Keratinocyte (primary cell): Measurements from ENCODE around the gene CACNA1E. TPM values are rescaled to one million over a fixed set of nuclear protein-coding genes. Genes with fewer than 3 reads are reported as not detected.

Source experiments
- DNase-seq: peaks from one replicate; pipeline ENCODE4 v3.0.0-alpha.2; 2011; ENCODE audit warnings: low read depth, missing footprints, low spot score
- FAIRE-seq: peaks from 2 replicates; lab custom pipeline; 2011; peaks lifted over from hg19 to GRCh38; lab: Jason Lieb, UNC
- H2AFZ ChIP-seq: 2 replicates; pipeline ENCODE4 v1.6.0; 2012; ENCODE audit warnings: low read length, control low read depth, inconsistent platforms; ENCODE audit not compliant: control insufficient read depth
- H3K27ac ChIP-seq: 2 replicates; pipeline ENCODE4 v1.5.1; 2011; ENCODE audit warnings: low read length; ENCODE audit not compliant: control insufficient read depth, insufficient read depth
- H3K27me3 ChIP-seq: 3 replicates; pipeline ENCODE4 v1.6.0; 2011; ENCODE audit warnings: low read length; ENCODE audit not compliant: control insufficient read depth, insufficient read depth; ENCODE audit errors: extremely low read depth
- H3K36me3 ChIP-seq, 2 experiments: 2 replicates in 1 of 2; 3 replicates in 1 of 2; pipeline ENCODE4 v1.5.1; 2011; ENCODE audit warnings: low read length in 2 of 2, mild to moderate bottlenecking in 1 of 2; ENCODE audit not compliant: control insufficient read depth in 2 of 2, insufficient read depth in 2 of 2; ENCODE audit errors: extremely low read depth in 1 of 2
- H3K4me1 ChIP-seq: 3 replicates; pipeline ENCODE4 v1.5.1; 2011; ENCODE audit warnings: low read length; ENCODE audit not compliant: control insufficient read depth, insufficient read depth; ENCODE audit errors: extremely low read depth
- H3K4me2 ChIP-seq: 3 replicates; pipeline ENCODE4 v1.6.0; 2011; ENCODE audit warnings: low read depth, low read length; ENCODE audit not compliant: control insufficient read depth, insufficient read depth; ENCODE audit errors: extremely low read depth
- H3K4me3 ChIP-seq, 3 experiments: fragments of 200-600 bp in 1 of 3; sonication (generic) in 1 of 3; 2 replicates in 2 of 3; 3 replicates in 1 of 3; pipeline ENCODE4 v1.5.1; 2011 to 2016; ENCODE audit warnings: low read length in 3 of 3, mild to moderate bottlenecking in 3 of 3, control low read depth in 2 of 3, inconsistent platforms in 1 of 3, low read depth in 1 of 3, mixed read lengths in 1 of 3, mixed run types in 1 of 3, moderate library complexity in 1 of 3; ENCODE audit not compliant: control insufficient read depth in 2 of 3, insufficient read depth in 2 of 3; ENCODE audit errors: extremely low read depth in 1 of 3
- H3K79me2 ChIP-seq: 2 replicates; pipeline ENCODE4 v1.6.0; 2012; ENCODE audit warnings: low read length; ENCODE audit not compliant: control insufficient read depth, insufficient read depth
- H3K9ac ChIP-seq: 3 replicates; pipeline ENCODE4 v1.6.0; 2011; ENCODE audit warnings: low read length; ENCODE audit not compliant: control insufficient read depth, insufficient read depth; ENCODE audit errors: extremely low read depth
- H3K9me1 ChIP-seq: 3 replicates; pipeline ENCODE4 v1.6.0; 2011; ENCODE audit warnings: low read length; ENCODE audit not compliant: control insufficient read depth, insufficient read depth; ENCODE audit errors: extremely low read depth
- H3K9me3 ChIP-seq: 2 replicates; pipeline ENCODE4 v1.5.1; 2012; ENCODE audit warnings: low read depth, low read length; ENCODE audit not compliant: control insufficient read depth
- H4K20me1 ChIP-seq: 3 replicates; pipeline ENCODE4 v1.6.0; 2011; ENCODE audit warnings: low read length; ENCODE audit not compliant: control insufficient read depth, insufficient read depth; ENCODE audit errors: extremely low read depth
- EZH2 ChIP-seq: IDR thresholded peaks from one replicate; pipeline ENCODE4 v1.6.1; 2012; ENCODE audit warnings: inconsistent platforms, mild to moderate bottlenecking, low read length, moderate library complexity
- dilution Hi-C: fragments of 300-500 bp; cut with MboI; formaldehyde crosslinking; loops from one replicate; pipeline ENCODE4 v1.7.0; 2020; ENCODE audit warnings: low sequenced_read_pairs; ENCODE audit not compliant: extremely low pct_ligation_motif_present
- polyA plus RNA-seq, 5 experiments: library from polyadenylated mRNA; depleted of rRNA in 3 of 5; stranded (reverse) in 3 of 5; stranded (forward) in 1 of 5; unstranded in 1 of 5; fragments of >200 nt; gene quantifications; 1 replicate in 1 of 5; 2 replicates in 3 of 5; 3 replicates in 1 of 5; pipeline versions ENCODE4 v1.2.1 to v1.2.3, GENCODE V29; 2011 to 2012; ENCODE audit warnings: missing spikeins in 2 of 5, low read depth in 1 of 5, low replicate concordance in 1 of 5
- TF ChIP-seq, protein P1 (sequence below), 3 experiments: IDR thresholded peaks in 1 of 3; conservative IDR thresholded peaks in 1 of 3; optimal IDR thresholded peaks in 1 of 3; 2 replicates in 2 of 3; 3 replicates in 1 of 3; pipeline versions ENCODE3 to v1.5.1; 2011; ENCODE audit warnings: low read length in 3 of 3, mild to moderate bottlenecking in 3 of 3, moderate library complexity in 2 of 3, control low read depth in 1 of 3, inconsistent platforms in 1 of 3; ENCODE audit not compliant: insufficient read depth in 2 of 3; ENCODE audit errors: extremely low read depth in 1 of 3

The CACNA1E gene
- polyA plus RNA-seq, 1 donor (not counting 4 experiments of a cell fraction or from before 2014, with no cell fraction given): not detected

DNA sequence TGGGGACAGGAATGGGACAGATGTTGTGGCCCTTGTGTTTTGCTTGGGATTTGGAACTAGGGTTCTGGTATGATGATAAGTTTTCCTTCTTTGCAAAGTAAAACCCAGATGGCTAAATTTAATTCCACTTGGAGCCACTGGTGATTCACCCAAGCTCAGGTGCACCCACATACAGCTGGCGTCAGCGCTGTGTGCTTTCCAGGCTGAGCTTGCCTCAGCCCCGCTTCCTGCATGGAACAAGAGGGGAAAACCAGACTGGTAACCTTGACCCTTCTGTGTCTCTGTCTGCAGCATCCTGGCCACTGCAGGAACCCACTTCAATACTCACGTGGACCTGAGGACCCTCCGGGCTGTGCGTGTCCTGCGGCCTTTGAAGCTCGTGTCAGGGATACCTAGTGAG is 94.2 kb downstream of the CACNA1E start:
- no peaks in the 10 kb centered on the region for H3K9me1 ChIP-seq
- peaks cover 3% of the 10 kb centered on the region for H3K27me3 ChIP-seq
- no peak for FAIRE-seq
- TF ChIP-seq, protein P1, sequence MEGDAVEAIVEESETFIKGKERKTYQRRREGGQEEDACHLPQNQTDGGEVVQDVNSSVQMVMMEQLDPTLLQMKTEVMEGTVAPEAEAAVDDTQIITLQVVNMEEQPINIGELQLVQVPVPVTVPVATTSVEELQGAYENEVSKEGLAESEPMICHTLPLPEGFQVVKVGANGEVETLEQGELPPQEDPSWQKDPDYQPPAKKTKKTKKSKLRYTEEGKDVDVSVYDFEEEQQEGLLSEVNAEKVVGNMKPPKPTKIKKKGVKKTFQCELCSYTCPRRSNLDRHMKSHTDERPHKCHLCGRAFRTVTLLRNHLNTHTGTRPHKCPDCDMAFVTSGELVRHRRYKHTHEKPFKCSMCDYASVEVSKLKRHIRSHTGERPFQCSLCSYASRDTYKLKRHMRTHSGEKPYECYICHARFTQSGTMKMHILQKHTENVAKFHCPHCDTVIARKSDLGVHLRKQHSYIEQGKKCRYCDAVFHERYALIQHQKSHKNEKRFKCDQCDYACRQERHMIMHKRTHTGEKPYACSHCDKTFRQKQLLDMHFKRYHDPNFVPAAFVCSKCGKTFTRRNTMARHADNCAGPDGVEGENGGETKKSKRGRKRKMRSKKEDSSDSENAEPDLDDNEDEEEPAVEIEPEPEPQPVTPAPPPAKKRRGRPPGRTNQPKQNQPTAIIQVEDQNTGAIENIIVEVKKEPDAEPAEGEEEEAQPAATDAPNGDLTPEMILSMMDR (optimal IDR thresholded peaks at IDR 0.05 in 1 of 3, IDR thresholded peaks at IDR 0.05 in 1 of 3, conservative IDR thresholded peaks at IDR 0.05 in 1 of 3; ENCODE audit: extremely low read depth in 1 of 3, insufficient read depth in 2 of 3, low read length in 3 of 3): no peak
- TF ChIP-seq EZH2: no peak
- no peaks in the 10 kb centered on the region for H3K4me1 ChIP-seq
- H3K36me3 ChIP-seq: no peaks in the 10 kb centered on the region
- no peak for DNase-seq
- H3K79me2 ChIP-seq: no peaks in the 10 kb centered on the region
- H2AFZ ChIP-seq: no peak overlapping the region
- H3K9me3 ChIP-seq: no peaks in the 10 kb centered on the region
- dilution Hi-C loops: no loop called here
- H3K4me3 ChIP-seq: no peak overlapping the region
- no peak overlapping the region for H3K9ac ChIP-seq
- H4K20me1 ChIP-seq: no peaks in the 10 kb centered on the region
- H3K27ac ChIP-seq: no peak overlapping the region
- H3K4me2 ChIP-seq: no peak overlapping the region

DNA sequence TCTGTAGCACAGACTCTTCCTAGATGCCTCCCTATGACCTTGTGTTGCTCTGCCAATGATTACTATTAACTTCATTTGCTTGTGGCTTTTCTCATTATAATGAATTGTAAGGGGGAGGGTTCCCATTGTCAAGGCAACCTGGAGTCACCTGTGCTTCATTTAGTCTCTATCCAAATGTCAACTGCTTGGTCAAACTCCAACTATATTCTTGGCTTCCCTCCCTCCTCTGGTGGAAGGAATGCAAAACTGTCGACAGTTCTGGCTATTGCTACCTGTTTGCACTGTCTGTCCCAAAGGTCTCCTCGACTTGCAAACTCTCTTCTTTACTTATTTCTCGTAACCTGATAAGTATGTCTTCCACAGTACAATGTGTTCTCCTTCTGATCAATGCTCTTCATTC is 100.3 kb downstream of the CACNA1E start:
- FAIRE-seq: no peak

More for the DNA sequence above, 100.3 kb downstream of the CACNA1E start:
- dilution Hi-C loops: no loop called here
- Histone ChIP-seq H3K79me2 (no peaks in the 10 kb centered on the region), H3K4me3 (no peak overlapping the region), H4K20me1 (no peaks in the 10 kb centered on the region), H2AFZ (no peak overlapping the region), H3K4me1 (no peaks in the 10 kb centered on the region), H3K36me3 (no peaks in the 10 kb centered on the region), H3K9me1 (no peaks in the 10 kb centered on the region), H3K9ac (no peak overlapping the region), H3K4me2 (no peak overlapping the region), H3K27ac (no peak overlapping the region), H3K9me3 (no peaks in the 10 kb centered on the region), H3K27me3 (no peaks in the 10 kb centered on the region)
- TF ChIP-seq, protein P1 (optimal IDR thresholded peaks at IDR 0.05 in 1 of 3, IDR thresholded peaks at IDR 0.05 in 1 of 3, conservative IDR thresholded peaks at IDR 0.05 in 1 of 3; ENCODE audit: extremely low read depth in 1 of 3, insufficient read depth in 2 of 3, low read length in 3 of 3): peak; percentile 43 to 72 (median 55)
- no peak for TF ChIP-seq EZH2
- no peak for DNase-seq
